Thyroid gland (tissue), 4 donors: ENCODE results near the gene PTPRZ1.

Source experiments
- CTCF ChIP-seq, 6 experiments: fragments of 200-600 bp in 3 of 6; fragments of 450-650 bp in 3 of 6; sonication (generic) in 3 of 6; IDR thresholded peaks; one replicate each; pipeline ENCODE4 v1.5.1; 2016 to 2019; ENCODE audit warnings: antibody characterized with exemption in 6 of 6, mild to moderate bottlenecking in 2 of 6, inconsistent platforms in 1 of 6, moderate library complexity in 1 of 6
- POLR2A ChIP-seq, 2 donors: fragments of 450-650 bp; IDR thresholded peaks; one replicate each; pipeline ENCODE4 v1.6.1; 2017; ENCODE audit warnings: antibody characterized with exemption in 2 of 2, mild to moderate bottlenecking in 2 of 2, moderate library complexity in 1 of 2

GRCh38 chr7:122018032-122018431 lies 145.1 kb downstream of the PTPRZ1 start:
- TF ChIP-seq CTCF (IDR thresholded peaks at IDR 0.05) (no peak), POLR2A (IDR thresholded peaks at IDR 0.05) (no peak)
